GM21528 (cell line): ENCODE measurements around the gene C3AR1.
A peak's percentile ranks its signal among the peaks of the same experiment; 100 is the strongest.
"Not testable (repeated sequence)": the region's sequence is repeated elsewhere in the genome, so short reads cannot be mapped to it uniquely, and the experiment has no call there.

Experiments used
- ATAC-seq: cut with Tn5 transposase; IDR thresholded peaks from one replicate; pipeline ENCODE4 v1.9.1; 2021; ENCODE audit warnings: mild to moderate bottlenecking, moderate library complexity; ENCODE audit not compliant: unreplicated experiment, low FRiP score

The C3AR1 gene

GRCh38 chr12:8031017-8031416 lies 35.1 kb downstream of the C3AR1 start:
- not testable (repeated sequence) for ATAC-seq

DNA sequence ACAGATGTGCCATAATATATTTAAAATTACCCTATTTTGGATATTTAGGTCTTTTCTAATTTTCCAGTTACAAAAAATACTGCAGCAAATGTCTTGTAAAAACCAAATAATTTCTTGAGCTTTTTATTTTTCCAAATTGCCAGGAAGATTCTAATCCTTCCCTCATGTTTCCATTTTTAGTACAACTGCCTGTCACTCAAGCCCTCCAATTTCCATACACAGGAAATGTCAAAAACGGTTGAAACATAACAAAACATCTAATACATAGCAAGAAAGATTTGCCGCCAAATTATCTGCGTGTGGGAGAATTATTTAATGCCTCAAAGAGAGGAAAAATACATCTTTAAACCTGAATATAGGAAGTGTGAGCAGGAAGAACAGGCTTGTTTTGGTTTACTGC lies 36.0 kb downstream of the C3AR1 start:
- no peak for ATAC-seq

GRCh38 chr12:8028267-8028666 lies 37.9 kb downstream of the C3AR1 start:
- ATAC-seq: no peak

GRCh38 chr12:8027856-8028255 lies 38.3 kb downstream of the C3AR1 start:
- ATAC-seq: no peak

GRCh38 chr12:8026291-8026900 lies 39.8 kb downstream of the C3AR1 start:
- peak; percentile 97 for ATAC-seq

DNA sequence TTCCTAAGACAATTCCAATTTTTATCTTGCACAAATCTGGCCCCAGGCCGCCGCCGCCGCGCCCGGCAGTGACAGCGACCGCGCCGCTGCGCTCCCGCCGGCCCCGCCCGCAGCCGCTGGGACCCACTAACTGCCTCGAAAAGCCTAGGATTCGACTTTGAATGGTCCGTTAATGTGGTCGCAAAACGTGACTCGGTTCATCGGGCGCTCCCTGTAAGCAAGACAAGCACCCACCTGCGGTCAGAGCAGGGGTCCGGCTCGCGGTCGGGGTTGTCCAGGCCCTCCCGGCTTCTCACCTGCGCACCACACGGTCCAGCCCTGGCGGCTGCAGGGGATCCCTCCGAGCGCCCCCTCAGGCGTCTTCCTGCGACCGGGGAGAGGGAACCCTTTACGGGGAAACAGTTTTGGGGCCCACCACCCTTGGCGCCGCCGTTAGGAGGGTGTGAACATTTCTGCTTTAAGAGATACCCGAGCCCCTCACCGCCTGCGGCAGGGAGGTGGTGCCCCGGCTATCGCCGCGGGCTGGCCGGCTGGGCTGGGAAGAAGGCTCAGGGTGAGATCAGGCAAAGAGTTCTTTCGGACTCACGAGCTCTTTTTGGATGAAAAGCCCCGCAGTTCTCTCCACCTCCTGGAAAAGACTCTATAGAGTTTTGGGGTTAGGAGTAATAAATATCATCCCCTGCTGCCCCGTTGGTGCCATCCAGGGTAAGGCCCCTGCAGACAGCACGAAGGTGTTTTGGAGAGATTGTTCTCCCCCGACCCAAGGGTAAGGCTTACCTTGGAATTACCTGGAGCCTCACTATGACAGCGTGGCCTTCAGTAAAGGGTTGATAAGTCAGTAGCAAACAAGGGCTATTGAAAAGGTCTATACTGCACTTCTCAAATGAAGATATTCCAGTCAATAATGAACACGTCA lies 47.2 kb downstream of the C3AR1 start:
- no peak for ATAC-seq

- not testable (repeated sequence) for ATAC-seq
These were observed 47.9 kb downstream of the C3AR1 start for GRCh38 chr12:8018213-8018612.

- ATAC-seq: no peak
These were observed 51.3 kb downstream of the C3AR1 start for GRCh38 chr12:8014836-8015235.

GRCh38 chr12:8012651-8013309 lies 53.4 kb downstream of the C3AR1 start:
- ATAC-seq: no peak

GRCh38 chr12:8011331-8011730 lies 54.8 kb downstream of the C3AR1 start:
- no peak for ATAC-seq
